Motor neuron (in vitro differentiated cells): ENCODE measurements around the gene TMLHE. TPM values are rescaled to one million over a fixed set of nuclear protein-coding genes. Genes with fewer than 3 reads are reported as not detected.
"Not testable (repeated sequence)": the region's sequence is repeated elsewhere in the genome, so short reads cannot be mapped to it uniquely, and the experiment has no call there.

Source experiments
- ATAC-seq, 8 experiments: fragments of 200-7000 bp; cut with Tn5 transposase; replicated peaks in 6 of 8; 2 replicates each; pipeline ENCODE4 v1.8.0; 2021; ENCODE audit warnings: mild to moderate bottlenecking in 8 of 8, moderate library complexity in 8 of 8
- H3K27ac ChIP-seq, 2 donors: fragments of 250-450 bp; sonication (Bioruptor Pico); 2 replicates each; pipeline ENCODE4 v1.9.0; 2021; ENCODE audit warnings: antibody characterized with exemption in 2 of 2, mild to moderate bottlenecking in 2 of 2, moderate library complexity in 1 of 2
- H3K4me1 ChIP-seq, 2 donors: fragments of 250-450 bp; sonication (Bioruptor Pico); replicated peaks in 1 of 2; 2 replicates each; pipeline ENCODE4 v1.6.1; 2021; ENCODE audit warnings: antibody characterized with exemption in 2 of 2, mild to moderate bottlenecking in 2 of 2, moderate library complexity in 1 of 2
- H3K4me3 ChIP-seq, 5 donors: fragments of 250-450 bp; sonication (Bioruptor Pico); 2 replicates each; pipeline ENCODE4 v1.9.0; 2021; ENCODE audit warnings: antibody characterized with exemption in 5 of 5, mild to moderate bottlenecking in 5 of 5, moderate library complexity in 4 of 5
- WGBS, 10 experiments: fragments of 450-650 bp; shearing (Covaris generic); methylation state at CpG; one replicate each; pipeline ENCODE4 v1.0.0; 2022; 5-methylcytosine and 5-hydroxymethylcytosine counted together
- in situ Hi-C, 9 experiments: fragments of 400-800 bp; cut with MboI; loops; one replicate each; pipeline ENCODE4 v1.15.0; 2021; ENCODE audit warnings: low sequenced_read_pairs in 9 of 9, low pct_unique_long_range_greater_than_20kb in 2 of 9; ENCODE audit not compliant: unreplicated experiment in 9 of 9
- total RNA-seq, 8 experiments: library from RNA; unstranded; fragments of 300-600 nt; gene quantifications; 2 replicates each; pipeline versions ENCODE4 v1.2.3 to v1.2.4, GENCODE V29; 2022

Gene TMLHE
- total RNA-seq, 8 experiments from 2014 or later, result 10.1 to 25.8 (median 14.4) TPM

DNA sequence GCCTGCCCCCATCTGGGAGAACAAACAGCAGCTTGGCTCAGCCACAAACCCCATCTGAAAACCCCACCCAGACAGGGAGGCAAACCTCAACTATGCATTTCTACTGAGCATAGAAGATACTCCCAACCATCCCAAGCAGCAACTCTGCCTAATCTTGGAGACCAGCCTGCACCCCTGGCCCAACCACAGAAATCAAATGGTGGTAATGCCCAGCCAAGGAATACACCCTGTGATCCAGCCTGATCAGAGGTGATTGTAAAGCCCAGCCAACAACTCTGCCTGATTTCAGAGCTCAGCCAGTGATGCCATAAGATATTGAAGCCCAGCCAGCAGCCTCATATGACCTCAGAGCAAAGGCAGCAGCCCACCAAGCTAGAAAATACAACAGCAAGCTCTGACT, 19.8 kb downstream of the TMLHE start:
- Histone ChIP-seq H3K4me3 (no peak overlapping the region), H3K27ac (no peak overlapping the region), H3K4me1 (no peaks in the 10 kb centered on the region)
- in situ Hi-C loops, result no loop called here
- no peak for ATAC-seq

DNA sequence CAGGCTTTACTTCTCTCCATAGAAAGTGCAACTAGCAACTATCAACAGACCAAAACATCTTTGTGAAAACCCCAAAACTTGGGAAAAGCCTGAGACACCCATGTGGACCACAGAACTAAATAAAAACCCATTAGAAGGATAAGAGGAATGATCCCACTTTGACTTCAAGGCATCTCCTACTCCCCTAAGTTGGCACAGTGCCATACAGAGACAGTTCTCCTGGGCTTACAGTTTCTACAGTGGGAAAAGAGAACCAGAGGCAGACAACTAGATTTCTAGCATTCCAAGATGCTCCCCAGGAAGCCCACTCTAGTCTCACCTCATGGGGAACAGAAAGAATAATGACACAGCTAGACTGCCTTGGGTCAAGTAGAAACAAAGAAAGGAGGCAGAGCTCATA, 20.4 kb downstream of the TMLHE start:
- no peak for ATAC-seq
- in situ Hi-C loops, result no loop called here
- Histone ChIP-seq H3K27ac (no peak overlapping the region), H3K4me1 (no peaks in the 10 kb centered on the region), H3K4me3 (no peak overlapping the region)

DNA sequence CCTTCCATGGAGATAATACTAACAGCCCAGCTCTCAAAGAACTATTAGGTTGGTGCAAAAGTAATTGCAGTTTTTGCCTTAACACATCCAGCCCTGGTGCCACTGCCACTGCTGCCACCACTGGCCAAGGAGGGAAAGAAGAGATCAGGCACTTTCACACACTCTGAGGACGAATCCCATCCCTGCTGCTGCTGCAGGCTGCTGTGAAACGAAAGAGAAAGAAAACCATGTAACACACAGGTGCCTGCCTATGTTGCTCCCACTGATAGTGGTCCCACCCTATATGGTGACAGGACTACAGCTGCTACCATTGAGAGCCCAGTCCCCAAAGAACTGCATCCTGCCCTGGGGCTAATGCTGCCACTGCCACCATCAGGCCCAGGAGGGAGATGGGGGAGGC, 35.1 kb downstream of the TMLHE start:
- no peak overlapping the region for H3K4me3 ChIP-seq
- in situ Hi-C loops, result no loop called here
- no peak for ATAC-seq
- 10 to 100% methylated on average over 1 to 2 of the region's 2 CpGs; no CpG with 5 or more reads in 8 of the 10 experiments for WGBS, 10 experiments
- H3K4me1 ChIP-seq, result no peaks in the 10 kb centered on the region
- no peak overlapping the region for H3K27ac ChIP-seq

DNA sequence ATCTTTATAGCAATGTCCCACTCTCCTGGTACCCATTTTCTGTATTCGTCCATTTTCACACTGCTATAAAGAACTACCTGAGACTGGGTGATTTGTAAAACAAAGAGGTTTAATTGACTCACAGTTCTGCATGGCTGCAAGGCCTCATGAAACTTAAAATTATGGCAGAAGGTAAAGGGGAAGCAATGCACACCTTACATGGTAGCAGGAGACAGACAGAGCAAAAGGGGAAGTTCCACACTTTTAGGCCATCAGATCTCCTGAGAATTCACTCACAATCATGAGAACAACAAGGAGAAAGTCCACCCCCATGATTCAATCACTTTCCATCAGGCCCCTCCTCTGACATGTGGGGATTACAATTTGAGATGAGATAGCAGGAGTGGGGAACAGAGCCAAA, 49.7 kb downstream of the TMLHE start:
- no peak overlapping the region for H3K4me3 ChIP-seq
- H3K4me1 ChIP-seq, result no peaks in the 10 kb centered on the region
- whole genome bisulfite sequencing, 10 experiments, result no CpG with 5 or more reads among the region's 1 CpG
- no peak overlapping the region for H3K27ac ChIP-seq
- in situ Hi-C loops, result no loop called here
- no peak for ATAC-seq

DNA sequence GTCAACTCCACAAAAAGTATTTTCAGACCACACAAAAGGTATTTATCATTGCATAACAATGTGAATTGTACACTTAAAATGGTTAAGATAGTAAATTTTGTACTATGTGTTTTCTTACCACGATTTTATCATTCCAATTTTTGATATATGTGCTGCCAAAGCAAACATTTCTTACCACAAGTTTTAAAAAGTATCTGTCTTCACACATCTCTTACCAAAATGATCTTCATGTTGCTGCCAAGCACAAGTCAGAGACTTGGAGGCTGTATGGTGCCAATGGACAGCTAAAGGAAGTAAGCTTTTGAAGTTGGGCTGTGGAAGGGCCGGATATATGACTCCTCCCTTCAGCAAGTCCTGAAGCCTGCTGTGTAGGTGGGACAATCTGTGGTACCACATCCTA, 67.9 kb downstream of the TMLHE start:
- WGBS, 10 experiments, result 0 to 14% (median 7%) methylated on average over 1 to 2 of the region's 2 CpGs; no CpG with 5 or more reads in 6 of the 10 experiments
- in situ Hi-C loops, result no loop called here
- Histone ChIP-seq H3K4me3 (no peak overlapping the region), H3K27ac (no peak overlapping the region), H3K4me1 (no peaks in the 10 kb centered on the region)
- ATAC-seq, result no peak

DNA sequence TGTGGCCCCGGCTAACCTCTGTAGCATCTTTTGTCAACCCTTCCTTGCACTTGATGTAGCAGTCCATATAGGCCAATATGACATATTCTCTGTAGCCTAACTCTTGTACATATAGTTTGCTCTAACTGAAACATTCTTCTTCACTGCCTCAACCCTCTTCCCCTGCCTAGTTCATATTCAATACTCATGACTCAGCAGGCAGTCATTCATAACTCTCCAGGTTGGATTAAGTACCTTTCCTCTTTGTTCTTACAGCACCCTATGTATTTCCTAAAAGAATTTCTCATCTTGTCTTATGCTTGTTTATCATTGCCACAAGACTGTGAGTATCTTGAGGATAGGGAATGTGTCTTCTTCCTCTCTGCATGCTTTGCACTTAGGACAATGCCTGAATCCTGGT, 76.9 kb downstream of the TMLHE start:
- 40 to 86% methylated on average over 1 of the region's 1 CpG; no CpG with 5 or more reads in 8 of the 10 experiments for WGBS, 10 experiments
- no peak for ATAC-seq
- in situ Hi-C loops, result no loop called here

DNA sequence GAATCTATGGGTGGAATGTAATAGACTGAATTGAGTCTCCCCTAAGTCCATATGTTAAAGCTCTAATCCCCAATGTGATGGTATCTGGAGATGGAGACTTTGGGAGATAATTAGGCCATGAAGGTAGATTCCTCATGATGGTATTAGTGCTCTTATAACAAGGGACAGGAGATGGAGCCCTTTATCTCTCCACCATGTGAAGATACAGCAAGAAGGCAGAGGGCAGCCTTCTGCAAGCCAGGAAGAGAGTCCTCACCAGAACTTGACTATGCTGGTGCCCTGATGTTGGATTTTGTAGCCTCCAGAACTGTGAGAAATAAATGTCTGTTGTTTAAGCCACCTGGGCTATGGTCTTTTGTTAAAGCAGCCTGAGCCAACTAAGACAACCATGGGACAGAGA, 78.0 kb downstream of the TMLHE start:
- in situ Hi-C loops, result no loop called here

More for the DNA sequence above, 76.9 kb downstream of the TMLHE start:
- Histone ChIP-seq H3K4me1 (no peaks in the 10 kb centered on the region), H3K4me3 (no peak overlapping the region), H3K27ac (no peak overlapping the region)

DNA sequence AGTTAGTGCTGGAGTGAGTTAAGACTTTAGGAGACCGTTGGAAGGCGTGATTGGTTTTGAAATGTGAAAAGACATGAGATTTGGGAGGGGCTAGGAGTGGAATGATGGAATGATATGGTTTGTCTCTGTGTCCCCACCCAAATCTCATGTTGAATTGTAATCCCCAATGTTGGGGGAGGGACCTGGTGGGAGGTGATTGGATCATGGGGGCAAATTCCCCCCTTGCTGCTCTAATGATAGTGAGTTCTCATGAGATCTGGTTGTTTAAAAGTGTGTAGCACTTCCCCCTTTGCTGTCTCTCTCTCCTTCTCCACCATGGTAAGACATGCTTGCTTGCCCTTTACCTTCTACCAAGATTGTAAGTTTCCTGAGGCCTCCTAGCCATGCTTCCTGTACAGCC, 85.7 kb downstream of the TMLHE start:
- in situ Hi-C loops, H3K4me3 ChIP-seq, H3K27ac ChIP-seq, H3K4me1 ChIP-seq, ATAC-seq: not testable (repeated sequence)
- WGBS, 10 experiments, result 39 to 92% methylated on average over 2 of the region's 2 CpGs; no CpG with 5 or more reads in 8 of the 10 experiments

More for the DNA sequence above, 78.0 kb downstream of the TMLHE start:
- Histone ChIP-seq H3K27ac (no peak overlapping the region), H3K4me1 (no peaks in the 10 kb centered on the region), H3K4me3 (no peak overlapping the region)
- ATAC-seq, result no peak

DNA sequence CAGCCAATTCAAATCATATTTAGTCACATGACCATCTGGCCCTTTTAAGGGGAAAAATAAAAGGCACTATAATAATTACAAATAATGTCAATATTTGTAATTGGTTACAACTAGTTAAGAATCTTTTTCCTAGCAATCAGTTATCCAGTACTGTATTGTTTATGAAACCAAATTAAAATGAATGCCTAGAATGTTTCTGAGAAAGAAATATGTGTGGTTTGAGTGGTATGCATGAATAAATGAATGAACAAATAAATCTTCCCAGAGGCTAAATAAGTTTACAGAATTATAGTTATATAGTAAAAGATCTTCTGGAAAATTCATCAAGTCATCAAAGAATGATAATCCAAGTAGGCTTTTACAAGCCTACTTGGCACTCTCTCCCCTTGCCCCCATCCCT, 98.5 kb downstream of the TMLHE start:
- Histone ChIP-seq H3K4me1 (no peaks in the 10 kb centered on the region), H3K4me3 (no peak overlapping the region), H3K27ac (no peak overlapping the region)
- ATAC-seq, result peak in 3 of 8 experiments; percentile 18 to 57 (median 48)
- in situ Hi-C loops, result no loop called here

DNA sequence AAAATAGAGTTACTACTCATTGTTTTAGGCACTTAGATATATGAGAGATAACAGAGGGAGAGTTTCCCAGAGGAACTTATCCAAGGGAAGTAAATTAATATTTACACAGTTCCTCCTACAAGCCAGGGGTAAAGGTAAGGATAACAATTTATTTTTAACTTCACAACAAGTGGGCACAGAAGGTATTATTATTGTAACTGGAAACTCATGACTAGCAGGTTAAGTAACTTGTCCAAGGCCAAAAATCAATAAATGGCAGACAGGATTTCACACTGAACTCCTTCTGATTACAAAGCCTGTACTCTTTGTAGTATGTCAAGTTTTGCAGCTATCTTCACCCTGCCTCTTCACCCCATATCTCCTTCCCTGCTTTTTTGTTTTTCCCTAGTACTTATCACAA, 107.5 kb downstream of the TMLHE start:
- H3K4me1 ChIP-seq, result no peaks in the 10 kb centered on the region
- in situ Hi-C loops, result no loop called here
- H3K4me3 ChIP-seq, result no peak overlapping the region
- H3K27ac ChIP-seq, result no peak overlapping the region
- ATAC-seq, result no peak

DNA sequence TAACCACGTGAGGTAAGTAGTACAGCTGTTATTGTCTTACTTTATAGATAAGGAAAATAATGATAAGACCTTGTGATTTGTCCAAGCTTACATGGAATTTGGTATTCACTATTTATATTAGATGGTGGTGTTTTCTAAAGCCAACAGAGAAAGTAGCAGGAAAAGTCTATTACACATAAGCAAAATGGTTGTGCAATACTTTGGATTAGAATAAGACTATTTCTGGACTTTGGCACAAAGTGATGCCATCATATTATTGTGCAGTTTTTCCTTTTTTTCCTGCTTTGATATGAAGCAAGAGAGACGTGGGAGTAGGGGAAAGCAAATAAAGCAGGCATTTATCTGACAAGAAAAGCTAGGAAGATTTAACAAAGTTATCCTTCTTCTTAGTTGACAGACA, 117.6 kb downstream of the TMLHE start:
- no CpG with 5 or more reads among the region's 2 CpGs for WGBS, 10 experiments
- H3K4me3 ChIP-seq, in situ Hi-C loops, ATAC-seq, H3K27ac ChIP-seq, H3K4me1 ChIP-seq: not testable (repeated sequence)

DNA sequence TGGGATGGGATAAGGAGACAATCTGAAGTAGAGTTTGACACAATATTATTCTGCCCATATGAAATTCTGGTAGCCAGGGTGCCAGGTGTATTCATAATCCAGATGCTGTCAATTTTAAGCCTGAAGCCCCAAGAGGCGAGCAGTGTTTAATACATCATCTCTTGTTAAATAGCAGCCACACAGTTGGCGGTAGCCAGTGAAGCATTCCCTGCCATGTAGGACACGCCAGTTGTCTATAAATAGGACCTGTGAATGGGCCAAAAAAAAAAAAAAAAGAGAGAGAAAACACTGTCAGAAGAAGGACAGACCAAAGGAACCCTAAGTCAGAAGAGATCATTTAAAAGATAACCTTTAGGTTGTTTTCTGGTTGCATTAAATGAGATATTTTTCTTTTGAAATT, 121.3 kb downstream of the TMLHE start:
- in situ Hi-C loops, H3K27ac ChIP-seq, H3K4me3 ChIP-seq, H3K4me1 ChIP-seq, ATAC-seq: not testable (repeated sequence)
- WGBS, 10 experiments, result no CpG with 5 or more reads among the region's 3 CpGs

DNA sequence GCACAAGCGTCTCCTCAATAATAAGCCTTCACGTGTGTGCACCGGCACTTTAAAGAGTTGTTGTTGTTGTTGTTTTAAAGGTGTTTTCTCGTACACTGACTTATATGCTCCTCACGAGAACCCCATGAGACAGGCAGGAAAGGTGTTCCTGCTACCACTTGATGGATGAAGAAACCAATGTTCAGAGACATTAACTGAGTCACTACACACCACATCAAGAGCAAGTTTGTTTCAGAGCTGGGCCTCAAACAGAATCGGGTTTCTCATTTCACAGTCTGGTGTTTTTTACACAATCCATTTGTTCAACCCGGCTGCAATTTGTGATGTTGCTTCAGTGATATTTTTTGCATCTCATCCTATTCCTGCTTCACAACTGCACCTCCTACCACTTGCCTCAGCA, 135.6 kb downstream of the TMLHE start:
- in situ Hi-C loops, H3K27ac ChIP-seq, H3K4me1 ChIP-seq, ATAC-seq, H3K4me3 ChIP-seq: not testable (repeated sequence)
- no CpG with 5 or more reads among the region's 7 CpGs for WGBS, 10 experiments

DNA sequence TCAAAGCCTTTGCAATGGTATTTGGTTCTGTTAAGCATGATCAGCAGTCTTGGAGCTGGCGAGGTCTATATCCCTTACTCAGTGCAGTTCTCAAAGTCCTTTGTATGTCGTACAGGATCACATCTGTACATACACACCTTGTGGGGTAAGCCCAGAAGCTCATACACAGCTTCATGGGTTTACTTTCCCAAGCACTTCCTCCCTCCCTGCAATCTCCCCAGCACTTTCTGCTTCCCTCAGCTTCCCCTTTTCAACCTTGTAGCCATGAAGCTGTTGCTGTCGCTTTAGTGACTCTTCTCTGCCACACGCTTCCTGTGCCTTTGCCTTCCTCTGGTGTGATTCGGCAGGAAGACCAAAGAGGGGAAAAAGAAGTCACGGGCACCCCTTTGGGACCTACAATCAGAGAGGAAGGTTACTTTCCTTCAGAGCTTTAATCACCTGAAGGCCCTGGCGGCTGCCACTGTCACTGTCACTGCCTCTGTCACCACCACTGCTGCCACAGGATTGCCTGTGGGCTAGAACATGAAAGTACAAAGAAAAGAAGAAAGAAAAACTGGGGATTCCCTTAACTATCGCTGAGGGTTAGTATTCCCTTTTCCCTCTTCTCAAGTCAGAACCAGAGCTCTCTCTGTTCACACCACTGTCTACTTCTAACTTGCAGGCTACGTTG, 146.3 kb downstream of the TMLHE start:
- WGBS, 10 experiments, result no CpG with 5 or more reads among the region's 9 CpGs

DNA sequence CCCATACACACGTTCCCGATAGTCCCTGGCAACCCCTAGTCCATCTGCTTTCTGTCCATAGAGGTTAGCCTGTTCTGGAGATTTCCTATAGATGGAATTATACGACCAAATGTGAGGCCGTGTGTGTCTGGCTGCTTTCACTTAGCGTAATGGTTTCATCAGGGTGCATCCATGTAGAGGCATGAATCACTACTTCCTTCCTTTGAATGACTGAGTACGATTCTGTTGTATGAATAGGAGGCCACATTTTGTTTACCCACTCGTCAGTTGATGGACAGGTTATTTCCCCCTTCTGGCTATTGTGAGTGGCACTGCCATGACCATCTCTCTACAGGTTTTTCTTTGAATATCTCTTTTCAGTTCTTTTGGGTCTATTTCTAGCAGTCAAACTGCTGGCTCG, 152.3 kb downstream of the TMLHE start:
- WGBS, 10 experiments, result no CpG with 5 or more reads among the region's 8 CpGs
- H3K27ac ChIP-seq, ATAC-seq, H3K4me1 ChIP-seq, H3K4me3 ChIP-seq, in situ Hi-C loops: not testable (repeated sequence)

More for the DNA sequence above, 146.3 kb downstream of the TMLHE start:
- in situ Hi-C loops, H3K4me3 ChIP-seq, ATAC-seq, H3K27ac ChIP-seq, H3K4me1 ChIP-seq: not testable (repeated sequence)
